Neuronal stem cell (in vitro differentiated cells): Measurements from ENCODE around the gene CD84.

Source experiments
- DNase-seq: peaks from one replicate; pipeline ENCODE4 v3.0.0-alpha.2; 2013; ENCODE audit warnings: low spot score
- H2AFZ ChIP-seq: one replicate; pipeline ENCODE4 v1.6.1; 2013; ENCODE audit warnings: mild to moderate bottlenecking, low read length, inconsistent platforms
- H2AK5ac ChIP-seq: 2 replicates; pipeline ENCODE4 v1.6.1; 2013; ENCODE audit warnings: low read depth, mild to moderate bottlenecking, inconsistent platforms, low read length, moderate library complexity, mixed read lengths
- H2BK120ac ChIP-seq: 2 replicates; pipeline ENCODE4 v1.6.1; 2013; ENCODE audit warnings: low read depth, mild to moderate bottlenecking, inconsistent platforms, low read length, moderate library complexity, mixed read lengths
- H2BK12ac ChIP-seq: one replicate; pipeline ENCODE4 v1.6.1; 2013; ENCODE audit warnings: low read length, inconsistent platforms
- H2BK15ac ChIP-seq: 2 replicates; pipeline ENCODE4 v1.6.1; 2013; ENCODE audit warnings: mild to moderate bottlenecking, low read length, inconsistent platforms, mixed read lengths
- H2BK5ac ChIP-seq: one replicate; pipeline ENCODE4 v1.6.1; 2013; ENCODE audit warnings: inconsistent platforms, mild to moderate bottlenecking, low read length, moderate library complexity
- H3K14ac ChIP-seq: one replicate; pipeline ENCODE4 v1.6.1; 2013; ENCODE audit warnings: low read length, inconsistent platforms
- H3K18ac ChIP-seq: 2 replicates; pipeline ENCODE4 v1.6.1; 2013; ENCODE audit warnings: low read length, inconsistent platforms
- H3K23ac ChIP-seq: 2 replicates; pipeline ENCODE4 v1.6.1; 2013; ENCODE audit warnings: low read depth, mild to moderate bottlenecking, mixed read lengths, low read length, inconsistent platforms; ENCODE audit not compliant: poor library complexity
- H3K27ac ChIP-seq: replicated peaks from 3 replicates; pipeline ENCODE4 v1.5.1; 2013; ENCODE audit warnings: low read length, inconsistent platforms
- H3K27me3 ChIP-seq, 3 experiments: 2 replicates each; pipeline ENCODE4 v1.6.1; 2013; ENCODE audit warnings: low read length in 3 of 3, mild to moderate bottlenecking in 2 of 3, inconsistent platforms in 1 of 3, low read depth in 1 of 3, mixed read lengths in 1 of 3, moderate library complexity in 1 of 3; ENCODE audit not compliant: control insufficient read depth in 3 of 3, insufficient read depth in 3 of 3
- H3K36me3 ChIP-seq, 2 donors: replicated peaks in 1 of 2; 2 replicates each; pipeline ENCODE4 v1.6.1; 2013; ENCODE audit warnings: low read length in 2 of 2; ENCODE audit not compliant: control insufficient read depth in 2 of 2, insufficient read depth in 2 of 2
- H3K4ac ChIP-seq: 2 replicates; pipeline ENCODE4 v1.6.1; 2013; ENCODE audit warnings: inconsistent platforms, mild to moderate bottlenecking, low read length, moderate library complexity
- H3K4me1 ChIP-seq, 2 donors: 1 replicate in 1 of 2; 2 replicates in 1 of 2; pipeline ENCODE4 v1.6.1; 2013; ENCODE audit warnings: low read length in 2 of 2, low read depth in 1 of 2; ENCODE audit not compliant: control insufficient read depth in 2 of 2, insufficient read depth in 1 of 2
- H3K4me2 ChIP-seq: one replicate; pipeline ENCODE4 v1.6.1; 2013; ENCODE audit warnings: mild to moderate bottlenecking, low read length, inconsistent platforms; ENCODE audit not compliant: insufficient read depth, poor library complexity, severe bottlenecking
- H3K4me3 ChIP-seq, 2 donors: 2 replicates each; pipeline ENCODE4 v1.5.1; 2013; ENCODE audit warnings: low read length in 2 of 2, mild to moderate bottlenecking in 2 of 2, inconsistent platforms in 1 of 2, moderate library complexity in 1 of 2
- H3K79me1 ChIP-seq: one replicate; pipeline ENCODE4 v1.6.1; 2013; ENCODE audit warnings: low read depth, mild to moderate bottlenecking, inconsistent platforms, low read length, moderate library complexity
- H3K9ac ChIP-seq: one replicate; pipeline ENCODE4 v1.6.1; 2013; ENCODE audit warnings: mild to moderate bottlenecking, low read depth, low read length, inconsistent platforms; ENCODE audit not compliant: poor library complexity
- H3K9me3 ChIP-seq, 2 donors: replicated peaks in 1 of 2; 2 replicates each; pipeline versions ENCODE3 to v1.6.1; 2013; ENCODE audit warnings: low read length in 2 of 2, mild to moderate bottlenecking in 2 of 2, inconsistent platforms in 1 of 2, low read depth in 1 of 2, mixed read lengths in 1 of 2, moderate library complexity in 1 of 2; ENCODE audit not compliant: control insufficient read depth in 2 of 2, insufficient read depth in 1 of 2
- H4K8ac ChIP-seq: one replicate; pipeline ENCODE4 v1.6.1; 2013; ENCODE audit warnings: low read depth, mild to moderate bottlenecking, inconsistent platforms, low read length, moderate library complexity
- H4K91ac ChIP-seq: one replicate; pipeline ENCODE4 v1.6.1; 2013; ENCODE audit warnings: low read length, low read depth, mild to moderate bottlenecking, inconsistent platforms; ENCODE audit not compliant: poor library complexity
- WGBS, 2 donors: extraction: QIAGEN DNeasy Blood & Tissue Kit; methylation state at CpG; one replicate each; pipeline ENCODE4 v1.1.7; 2013; ENCODE audit warnings: missing lambda C conversion rate in 2 of 2, mixed read lengths in 1 of 2; ENCODE audit not compliant: insufficient read length in 2 of 2, insufficient replicate concordance in 1 of 2; ENCODE audit errors: extremely low coverage in 2 of 2; 5-methylcytosine and 5-hydroxymethylcytosine counted together

The CD84 gene

GRCh38 chr1:160549665-160550006 lies 29.7 kb downstream of the CD84 start:
- Histone ChIP-seq H3K4me2 (no peak overlapping the region), H3K27ac (no peak overlapping the region)

GRCh38 chr1:160548960-160549664 lies 30.2 kb downstream of the CD84 start:
- DNase-seq = no peak
- H3K36me3 ChIP-seq = no peaks in the 10 kb centered on the region
- no peak overlapping the region for H3K4me2 ChIP-seq
- H3K79me1 ChIP-seq = no peaks in the 10 kb centered on the region
- H3K4me1 ChIP-seq = no peaks in the 10 kb centered on the region
- no peaks in the 10 kb centered on the region for H3K27me3 ChIP-seq
- H3K14ac ChIP-seq = no peak overlapping the region
- no CpG with 5 or more reads among the region's 5 CpGs for WGBS, 2 donors
- no peak overlapping the region for H3K4me3 ChIP-seq
- no peaks in the 10 kb centered on the region for H3K9me3 ChIP-seq
- no peak overlapping the region for H3K18ac ChIP-seq
- H3K23ac ChIP-seq = no peak overlapping the region
- no peak overlapping the region for H2BK5ac ChIP-seq
- H3K27ac ChIP-seq = no peak overlapping the region
- H4K8ac ChIP-seq = no peak overlapping the region
- H2BK12ac ChIP-seq = no peak overlapping the region
- no peak overlapping the region for H3K9ac ChIP-seq
- no peak overlapping the region for H2AK5ac ChIP-seq
- H2BK120ac ChIP-seq = no peak overlapping the region
- H3K4ac ChIP-seq = no peak overlapping the region
- no peak overlapping the region for H2BK15ac ChIP-seq
- no peak overlapping the region for H2AFZ ChIP-seq
- no peak overlapping the region for H4K91ac ChIP-seq

More at GRCh38 chr1:160549665-160550006, 29.7 kb downstream of the CD84 start:
- Histone ChIP-seq H2BK120ac (no peak overlapping the region), H3K18ac (no peak overlapping the region), H4K8ac (no peak overlapping the region), H3K4me1 (no peaks in the 10 kb centered on the region), H3K23ac (no peak overlapping the region), H2BK15ac (no peak overlapping the region), H3K27me3 (no peaks in the 10 kb centered on the region), H3K14ac (no peak overlapping the region), H3K9me3 (no peaks in the 10 kb centered on the region), H2BK12ac (no peak overlapping the region), H3K4ac (no peak overlapping the region), H2AFZ (no peak overlapping the region), H3K9ac (no peak overlapping the region), H3K36me3 (no peaks in the 10 kb centered on the region), H4K91ac (no peak overlapping the region), H3K4me3 (no peak overlapping the region), H2AK5ac (no peak overlapping the region), H3K79me1 (no peaks in the 10 kb centered on the region), H2BK5ac (no peak overlapping the region)
- no peak for DNase-seq
- no CpG with 5 or more reads among the region's 3 CpGs for WGBS, 2 donors

- Histone ChIP-seq H3K79me1 (no peaks in the 10 kb centered on the region), H3K27ac (no peak overlapping the region), H4K8ac (no peak overlapping the region), H2AFZ (no peak overlapping the region), H3K14ac (no peak overlapping the region), H3K23ac (no peak overlapping the region), H3K4me3 (no peak overlapping the region), H2BK5ac (no peak overlapping the region), H2BK15ac (no peak overlapping the region), H3K9ac (no peak overlapping the region), H3K9me3 (no peaks in the 10 kb centered on the region), H3K4ac (no peak overlapping the region), H3K27me3 (no peaks in the 10 kb centered on the region), H3K18ac (no peak overlapping the region), H4K91ac (no peak overlapping the region), H3K4me1 (no peaks in the 10 kb centered on the region), H2BK120ac (no peak overlapping the region), H3K4me2 (no peak overlapping the region), H3K36me3 (no peaks in the 10 kb centered on the region), H2BK12ac (no peak overlapping the region), H2AK5ac (no peak overlapping the region)
- WGBS, 2 donors = no CpG with 5 or more reads among the region's 3 CpGs
- no peak for DNase-seq
Observed at GRCh38 chr1:160548183-160548582, 31.1 kb downstream of the CD84 start.

- H2BK120ac ChIP-seq = no peak overlapping the region
- H4K8ac ChIP-seq = no peak overlapping the region
- no peaks in the 10 kb centered on the region for H3K4me1 ChIP-seq
- no peaks in the 10 kb centered on the region for H3K79me1 ChIP-seq
- H2AFZ ChIP-seq = no peak overlapping the region
- no peak overlapping the region for H3K9ac ChIP-seq
- H3K4ac ChIP-seq = no peak overlapping the region
- H3K18ac ChIP-seq = no peak overlapping the region
- no CpG with 5 or more reads among the region's 4 CpGs for WGBS, 2 donors
- no peak overlapping the region for H2AK5ac ChIP-seq
- H3K36me3 ChIP-seq = no peaks in the 10 kb centered on the region
- no peak overlapping the region for H4K91ac ChIP-seq
- DNase-seq = no peak
- no peak overlapping the region for H2BK12ac ChIP-seq
- no peak overlapping the region for H3K4me2 ChIP-seq
- no peak overlapping the region for H2BK15ac ChIP-seq
- no peaks in the 10 kb centered on the region for H3K9me3 ChIP-seq
- no peak overlapping the region for H2BK5ac ChIP-seq
- no peak overlapping the region for H3K4me3 ChIP-seq
- H3K14ac ChIP-seq = no peak overlapping the region
- H3K27me3 ChIP-seq = no peaks in the 10 kb centered on the region
- no peak overlapping the region for H3K27ac ChIP-seq
- no peak overlapping the region for H3K23ac ChIP-seq
Observed at GRCh38 chr1:160547422-160547821, 31.9 kb downstream of the CD84 start.
